Uterus (tissue), 2 donors: ENCODE results near the gene ARHGEF19.

ENCODE experiments used
- POLR2A ChIP-seq, 2 donors: fragments of 450-650 bp; IDR thresholded peaks; one replicate each; pipeline ENCODE4 v1.6.1; 2016; ENCODE audit warnings: antibody characterized with exemption in 2 of 2, mild to moderate bottlenecking in 1 of 2, moderate library complexity in 1 of 2
- TF ChIP-seq, protein P1 (sequence below), 4 experiments: fragments of 200-600 bp in 2 of 4; fragments of 450-650 bp in 2 of 4; sonication (generic) in 2 of 4; IDR thresholded peaks; one replicate each; pipeline ENCODE4 v1.5.1; 2016 to 2019; ENCODE audit warnings: antibody characterized with exemption in 4 of 4, mild to moderate bottlenecking in 2 of 4, moderate library complexity in 1 of 4

DNA sequence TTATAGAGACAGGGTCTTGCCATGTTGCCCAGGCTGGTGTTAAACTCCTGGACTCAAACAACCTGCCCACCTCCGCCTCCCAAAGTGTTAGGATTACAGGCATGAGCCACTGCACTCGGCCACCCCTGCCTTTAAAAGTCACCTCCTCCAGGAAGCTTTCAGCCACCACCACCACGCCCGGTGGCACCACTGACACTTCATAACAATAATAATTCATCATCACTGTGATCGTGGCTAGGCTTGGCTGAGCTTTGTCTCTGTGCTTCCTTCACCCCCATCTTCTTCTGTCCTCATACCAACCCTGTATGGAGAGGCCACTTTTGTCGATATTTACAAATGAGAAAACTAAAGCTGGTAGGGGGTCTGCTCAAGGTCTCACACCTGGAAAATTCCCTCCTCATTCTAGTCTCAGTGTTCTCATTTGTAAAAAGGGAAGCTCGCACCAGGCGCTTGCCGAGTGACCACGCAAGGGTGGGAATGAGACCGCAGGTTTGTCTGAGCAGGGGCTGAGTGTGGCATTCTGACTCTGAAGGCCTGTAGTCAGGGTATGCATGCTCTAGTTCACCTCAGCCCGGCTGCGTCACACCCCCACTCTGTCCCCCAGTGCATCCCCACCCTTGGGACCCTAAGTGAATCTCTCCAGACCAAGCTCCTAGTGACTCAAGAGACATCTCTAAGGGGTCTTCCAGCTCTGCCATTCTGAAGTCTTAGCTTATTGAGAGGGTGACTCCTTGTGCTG lies 43.7 kb downstream of the ARHGEF19 start:
- TF ChIP-seq, protein P1, sequence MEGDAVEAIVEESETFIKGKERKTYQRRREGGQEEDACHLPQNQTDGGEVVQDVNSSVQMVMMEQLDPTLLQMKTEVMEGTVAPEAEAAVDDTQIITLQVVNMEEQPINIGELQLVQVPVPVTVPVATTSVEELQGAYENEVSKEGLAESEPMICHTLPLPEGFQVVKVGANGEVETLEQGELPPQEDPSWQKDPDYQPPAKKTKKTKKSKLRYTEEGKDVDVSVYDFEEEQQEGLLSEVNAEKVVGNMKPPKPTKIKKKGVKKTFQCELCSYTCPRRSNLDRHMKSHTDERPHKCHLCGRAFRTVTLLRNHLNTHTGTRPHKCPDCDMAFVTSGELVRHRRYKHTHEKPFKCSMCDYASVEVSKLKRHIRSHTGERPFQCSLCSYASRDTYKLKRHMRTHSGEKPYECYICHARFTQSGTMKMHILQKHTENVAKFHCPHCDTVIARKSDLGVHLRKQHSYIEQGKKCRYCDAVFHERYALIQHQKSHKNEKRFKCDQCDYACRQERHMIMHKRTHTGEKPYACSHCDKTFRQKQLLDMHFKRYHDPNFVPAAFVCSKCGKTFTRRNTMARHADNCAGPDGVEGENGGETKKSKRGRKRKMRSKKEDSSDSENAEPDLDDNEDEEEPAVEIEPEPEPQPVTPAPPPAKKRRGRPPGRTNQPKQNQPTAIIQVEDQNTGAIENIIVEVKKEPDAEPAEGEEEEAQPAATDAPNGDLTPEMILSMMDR (IDR thresholded peaks at IDR 0.05), result no peak
- TF ChIP-seq POLR2A (IDR thresholded peaks at IDR 0.05), result no peak
